ENCODE results near the gene RASSF10.

DNA sequence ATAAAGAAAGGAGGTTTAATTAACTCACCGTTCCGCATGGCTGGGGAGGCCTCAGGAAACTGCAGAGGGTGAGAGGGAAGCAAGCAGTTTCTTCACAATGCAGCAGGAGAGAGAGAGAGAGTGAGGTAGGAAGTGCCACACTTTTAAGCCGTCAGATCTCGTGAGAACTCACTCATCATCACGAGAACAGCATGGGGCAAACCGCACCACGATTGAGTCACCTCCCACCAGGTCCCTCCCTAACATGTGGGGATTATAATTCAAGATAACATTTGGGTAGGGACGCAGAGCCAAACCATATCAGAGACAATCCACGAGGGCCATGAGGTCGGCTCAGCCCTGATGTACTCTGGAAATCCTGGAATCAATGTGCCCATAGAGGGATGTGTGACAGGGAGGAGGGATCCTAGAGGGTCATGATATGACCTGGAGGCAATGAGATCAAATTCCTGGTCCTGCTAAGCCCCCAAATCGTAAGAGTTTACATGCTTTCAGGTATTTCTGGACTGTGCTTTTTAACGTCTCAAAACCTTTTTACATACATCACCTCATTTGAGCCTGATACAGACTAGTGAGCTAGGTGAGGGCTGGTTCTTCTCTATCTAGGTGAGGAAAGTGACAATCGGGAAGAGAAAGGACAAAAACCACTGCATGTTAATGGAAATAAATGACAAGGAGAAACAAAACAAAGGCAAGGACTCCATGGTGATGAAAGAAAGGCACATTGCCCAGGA, 19.5 kb upstream of the RASSF10 start:
- TF ChIP-seq, protein P1, sequence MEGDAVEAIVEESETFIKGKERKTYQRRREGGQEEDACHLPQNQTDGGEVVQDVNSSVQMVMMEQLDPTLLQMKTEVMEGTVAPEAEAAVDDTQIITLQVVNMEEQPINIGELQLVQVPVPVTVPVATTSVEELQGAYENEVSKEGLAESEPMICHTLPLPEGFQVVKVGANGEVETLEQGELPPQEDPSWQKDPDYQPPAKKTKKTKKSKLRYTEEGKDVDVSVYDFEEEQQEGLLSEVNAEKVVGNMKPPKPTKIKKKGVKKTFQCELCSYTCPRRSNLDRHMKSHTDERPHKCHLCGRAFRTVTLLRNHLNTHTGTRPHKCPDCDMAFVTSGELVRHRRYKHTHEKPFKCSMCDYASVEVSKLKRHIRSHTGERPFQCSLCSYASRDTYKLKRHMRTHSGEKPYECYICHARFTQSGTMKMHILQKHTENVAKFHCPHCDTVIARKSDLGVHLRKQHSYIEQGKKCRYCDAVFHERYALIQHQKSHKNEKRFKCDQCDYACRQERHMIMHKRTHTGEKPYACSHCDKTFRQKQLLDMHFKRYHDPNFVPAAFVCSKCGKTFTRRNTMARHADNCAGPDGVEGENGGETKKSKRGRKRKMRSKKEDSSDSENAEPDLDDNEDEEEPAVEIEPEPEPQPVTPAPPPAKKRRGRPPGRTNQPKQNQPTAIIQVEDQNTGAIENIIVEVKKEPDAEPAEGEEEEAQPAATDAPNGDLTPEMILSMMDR (IDR thresholded peaks at IDR 0.05; ENCODE audit: insufficient read depth, low read length), result no peak
- no peak for TF ChIP-seq GABPA (IDR thresholded peaks at IDR 0.05; ENCODE audit: low read depth)
- TF ChIP-seq, protein P2, sequence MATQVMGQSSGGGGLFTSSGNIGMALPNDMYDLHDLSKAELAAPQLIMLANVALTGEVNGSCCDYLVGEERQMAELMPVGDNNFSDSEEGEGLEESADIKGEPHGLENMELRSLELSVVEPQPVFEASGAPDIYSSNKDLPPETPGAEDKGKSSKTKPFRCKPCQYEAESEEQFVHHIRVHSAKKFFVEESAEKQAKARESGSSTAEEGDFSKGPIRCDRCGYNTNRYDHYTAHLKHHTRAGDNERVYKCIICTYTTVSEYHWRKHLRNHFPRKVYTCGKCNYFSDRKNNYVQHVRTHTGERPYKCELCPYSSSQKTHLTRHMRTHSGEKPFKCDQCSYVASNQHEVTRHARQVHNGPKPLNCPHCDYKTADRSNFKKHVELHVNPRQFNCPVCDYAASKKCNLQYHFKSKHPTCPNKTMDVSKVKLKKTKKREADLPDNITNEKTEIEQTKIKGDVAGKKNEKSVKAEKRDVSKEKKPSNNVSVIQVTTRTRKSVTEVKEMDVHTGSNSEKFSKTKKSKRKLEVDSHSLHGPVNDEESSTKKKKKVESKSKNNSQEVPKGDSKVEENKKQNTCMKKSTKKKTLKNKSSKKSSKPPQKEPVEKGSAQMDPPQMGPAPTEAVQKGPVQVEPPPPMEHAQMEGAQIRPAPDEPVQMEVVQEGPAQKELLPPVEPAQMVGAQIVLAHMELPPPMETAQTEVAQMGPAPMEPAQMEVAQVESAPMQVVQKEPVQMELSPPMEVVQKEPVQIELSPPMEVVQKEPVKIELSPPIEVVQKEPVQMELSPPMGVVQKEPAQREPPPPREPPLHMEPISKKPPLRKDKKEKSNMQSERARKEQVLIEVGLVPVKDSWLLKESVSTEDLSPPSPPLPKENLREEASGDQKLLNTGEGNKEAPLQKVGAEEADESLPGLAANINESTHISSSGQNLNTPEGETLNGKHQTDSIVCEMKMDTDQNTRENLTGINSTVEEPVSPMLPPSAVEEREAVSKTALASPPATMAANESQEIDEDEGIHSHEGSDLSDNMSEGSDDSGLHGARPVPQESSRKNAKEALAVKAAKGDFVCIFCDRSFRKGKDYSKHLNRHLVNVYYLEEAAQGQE (IDR thresholded peaks at IDR 0.05; ENCODE audit: insufficient replicate concordance, low read depth), result no peak
